Hematopoietic multipotent progenitor cell (in vitro differentiated cells): Measurements from ENCODE around the gene PLCH1. TPM values are rescaled to one million over a fixed set of nuclear protein-coding genes. Genes with fewer than 3 reads are reported as not detected.
A peak's percentile ranks its signal among the peaks of the same experiment; 100 is the strongest.

Source experiments
- DNase-seq, 3 donors: peaks; one replicate each; pipeline ENCODE4 v3.0.0-alpha.2; 2011 to 2015; ENCODE audit warnings: low read depth in 2 of 3, low spot score in 2 of 3
- total RNA-seq: library from RNA; depleted of rRNA; stranded (reverse); fragments of >200 nt; gene quantifications from one replicate; pipeline ENCODE4 v1.2.3, GENCODE V29; 2012

Gene PLCH1
- total RNA-seq, 1 donor = 1.1 TPM

GRCh38 chr3:155560135-155560534, 184.7 kb downstream of the PLCH1 start:
- DNase-seq = no peak

GRCh38 chr3:155556531-155556930, 188.3 kb downstream of the PLCH1 start:
- DNase-seq = no peak

GRCh38 chr3:155555479-155556060, 189.3 kb downstream of the PLCH1 start:
- no peak for DNase-seq

GRCh38 chr3:155554777-155555451, 190.0 kb downstream of the PLCH1 start:
- DNase-seq = peak in 2 of 3 donors; percentile 94 to 99

GRCh38 chr3:155553780-155554179, 191.1 kb downstream of the PLCH1 start:
- peak in 2 of 3 donors; percentile 39 to 52 for DNase-seq

- no peak for DNase-seq
These were observed 191.5 kb downstream of the PLCH1 start for GRCh38 chr3:155553326-155553725.

- no peak for DNase-seq
These were observed 194.5 kb downstream of the PLCH1 start for GRCh38 chr3:155550391-155550790.

- DNase-seq = peak in 1 of 3 donors; percentile 26
These were observed 195.8 kb downstream of the PLCH1 start for GRCh38 chr3:155549087-155549486.

GRCh38 chr3:155548195-155548594, 196.7 kb downstream of the PLCH1 start:
- DNase-seq = no peak

GRCh38 chr3:155535098-155535497, 209.8 kb downstream of the PLCH1 start:
- DNase-seq = no peak

GRCh38 chr3:155528579-155528978, 216.3 kb downstream of the PLCH1 start:
- no peak for DNase-seq

GRCh38 chr3:155525324-155525833, 219.5 kb downstream of the PLCH1 start:
- DNase-seq = no peak

- DNase-seq = no peak
These were observed 224.4 kb downstream of the PLCH1 start for GRCh38 chr3:155520463-155520862.

GRCh38 chr3:155519078-155519477, 225.8 kb downstream of the PLCH1 start:
- no peak for DNase-seq

- no peak for DNase-seq
These were observed 227.0 kb downstream of the PLCH1 start for GRCh38 chr3:155517903-155518302.

GRCh38 chr3:155516439-155516838, 228.4 kb downstream of the PLCH1 start:
- DNase-seq = no peak

GRCh38 chr3:155512867-155513261, 232.0 kb downstream of the PLCH1 start:
- DNase-seq = no peak

GRCh38 chr3:155512175-155512866, 232.6 kb downstream of the PLCH1 start:
- DNase-seq = no peak

- DNase-seq = no peak
These were observed 240.2 kb downstream of the PLCH1 start for GRCh38 chr3:155504682-155505081.

- DNase-seq = no peak
These were observed 242.2 kb downstream of the PLCH1 start for GRCh38 chr3:155502630-155503029.

- no peak for DNase-seq
These were observed 244.6 kb downstream of the PLCH1 start for GRCh38 chr3:155500194-155500818.
